ENCODE results near the gene DDIT3.
"Not testable (repeated sequence)": the region's sequence is repeated elsewhere in the genome, so short reads cannot be mapped to it uniquely, and the experiment has no call there.

Gene DDIT3

GRCh38 chr12:57498571-57498970, 21.7 kb downstream of the DDIT3 start:
- TF ChIP-seq CTCF (conservative IDR thresholded peaks at IDR 0.05; ENCODE audit: control insufficient read depth, insufficient read depth, low read depth, low read length), result no peak
- H3K4me3 ChIP-seq (ENCODE audit: control insufficient read depth, low read depth, low read length), result no peak overlapping the region
- no peak for DNase-seq (ENCODE audit: low read depth)

- no peak for TF ChIP-seq CTCF (conservative IDR thresholded peaks at IDR 0.05; ENCODE audit: control insufficient read depth, insufficient read depth, low read depth, low read length)
- DNase-seq (ENCODE audit: low read depth), result no peak
- H3K4me3 ChIP-seq (ENCODE audit: control insufficient read depth, low read depth, low read length), result no peak overlapping the region
Observed at GRCh38 chr12:57498132-57498502, 22.2 kb downstream of the DDIT3 start.

DNA sequence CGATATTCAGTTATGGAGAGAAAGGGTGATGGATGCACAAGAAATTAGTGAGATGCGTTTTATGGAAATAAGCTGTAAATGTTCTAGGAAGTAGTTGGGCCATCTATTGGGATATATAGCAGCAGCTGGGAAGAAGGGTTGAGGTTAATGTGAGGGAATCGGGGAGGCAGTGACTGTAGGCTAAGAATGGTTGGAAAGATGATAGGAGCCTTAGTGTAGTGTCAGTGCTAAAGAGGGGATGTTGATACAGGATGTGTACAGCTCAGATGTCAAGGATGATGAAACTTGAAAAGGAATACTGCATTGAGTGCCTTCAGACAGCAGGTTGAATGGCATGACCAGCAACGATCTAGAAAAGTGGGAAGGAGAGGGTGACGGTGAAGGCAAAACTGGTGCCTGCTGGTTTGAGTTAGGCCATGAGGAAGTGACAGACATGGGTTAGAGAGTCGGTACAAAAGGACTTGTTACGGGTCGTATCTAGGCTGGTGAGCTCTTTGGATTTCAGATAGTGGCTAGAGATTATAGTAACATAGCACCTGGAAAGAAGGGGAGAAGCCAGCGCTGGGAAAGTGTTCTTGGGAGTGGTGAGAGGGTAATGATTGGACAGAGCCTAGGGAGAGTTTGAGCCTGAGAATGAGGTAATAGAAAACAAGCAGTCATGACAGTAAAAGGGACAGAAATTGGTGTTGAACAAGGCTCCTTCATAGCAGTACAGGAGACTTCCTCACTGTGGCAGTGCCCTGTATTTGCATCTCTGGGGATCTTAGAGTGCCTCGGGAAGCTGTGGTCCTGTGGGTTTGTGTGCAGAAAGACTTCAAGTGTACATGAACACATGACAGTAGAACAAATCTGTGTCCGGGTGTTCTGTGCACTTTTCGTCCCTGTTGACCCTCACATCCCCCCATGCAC, 22.8 kb downstream of the DDIT3 start:
- no peak for TF ChIP-seq CTCF (conservative IDR thresholded peaks at IDR 0.05; ENCODE audit: control insufficient read depth, insufficient read depth, low read depth, low read length)
- no peak overlapping the region for H3K4me3 ChIP-seq (ENCODE audit: control insufficient read depth, low read depth, low read length)
- no peak for DNase-seq (ENCODE audit: low read depth)

GRCh38 chr12:57496822-57497221, 23.5 kb downstream of the DDIT3 start:
- no peak for DNase-seq (ENCODE audit: low read depth)
- no peak overlapping the region for H3K4me3 ChIP-seq (ENCODE audit: control insufficient read depth, low read depth, low read length)
- TF ChIP-seq CTCF (conservative IDR thresholded peaks at IDR 0.05; ENCODE audit: control insufficient read depth, insufficient read depth, low read depth, low read length), result no peak

GRCh38 chr12:57495051-57495701, 25.1 kb downstream of the DDIT3 start:
- DNase-seq (ENCODE audit: low read depth); H3K4me3 ChIP-seq (ENCODE audit: control insufficient read depth, low read depth, low read length): not testable (repeated sequence)

DNA sequence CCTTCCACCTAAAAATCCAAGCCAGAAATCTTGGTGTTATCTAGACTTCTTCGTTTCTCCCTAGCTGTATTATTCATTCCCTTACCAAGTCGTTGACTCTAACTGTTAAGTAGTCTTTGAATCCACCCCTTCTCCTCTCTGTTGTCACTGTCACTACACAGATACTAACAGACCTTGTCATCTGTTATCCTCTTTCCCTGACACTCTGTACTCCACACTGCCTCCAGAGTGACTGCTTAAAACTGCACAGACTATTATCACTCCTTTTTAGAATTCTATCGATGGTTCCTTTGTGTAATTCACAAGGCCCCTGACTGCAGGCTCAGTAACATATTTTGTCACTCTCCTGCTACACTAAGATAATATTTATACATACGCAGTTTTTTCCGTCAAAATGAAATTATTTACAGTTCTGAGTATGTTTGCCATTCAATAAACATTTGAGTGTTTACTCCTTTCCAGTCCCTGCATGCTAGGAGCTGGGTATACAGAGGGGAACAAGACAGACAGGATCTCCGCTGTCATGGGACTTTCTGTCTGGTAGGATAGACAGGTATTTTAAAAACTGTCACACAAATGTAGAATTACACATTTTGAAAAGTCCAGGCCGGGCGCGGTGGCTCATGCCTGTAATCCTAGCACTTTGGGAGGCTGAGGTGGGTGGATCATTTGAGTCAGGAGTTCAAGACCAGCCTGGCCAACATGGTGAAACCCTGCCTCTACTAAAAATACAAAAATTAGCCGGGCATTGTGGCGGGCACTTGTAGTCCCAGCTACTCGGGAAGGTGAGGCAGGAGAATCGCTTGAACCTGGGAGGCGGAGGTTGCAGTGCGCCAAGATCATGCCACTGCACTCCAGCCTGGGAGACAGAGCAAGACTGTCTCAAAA, 28.7 kb downstream of the DDIT3 start:
- TF ChIP-seq CTCF (conservative IDR thresholded peaks at IDR 0.05; ENCODE audit: control insufficient read depth, insufficient read depth, low read depth, low read length), result peak; percentile 23
- H3K4me3 ChIP-seq (ENCODE audit: control insufficient read depth, low read depth, low read length), result no peak overlapping the region
- DNase-seq (ENCODE audit: low read depth), result no peak
